Activated CD8-positive, alpha-beta memory T cell treated with anti-CD3 and anti-CD28 coated beads, Interleukin-2, amount 50 U/mL, for 1 hour (primary cell): Measurements from ENCODE around the gene MAP9.
"Not testable (repeated sequence)": the region's sequence is repeated elsewhere in the genome, so short reads cannot be mapped to it uniquely, and the experiment has no call there.

Source experiments
- DNase-seq: peaks from one replicate; pipeline ENCODE4 v3.0.0-alpha.2; 2020; ENCODE audit errors: extremely low read depth

MAP9 gene

DNA sequence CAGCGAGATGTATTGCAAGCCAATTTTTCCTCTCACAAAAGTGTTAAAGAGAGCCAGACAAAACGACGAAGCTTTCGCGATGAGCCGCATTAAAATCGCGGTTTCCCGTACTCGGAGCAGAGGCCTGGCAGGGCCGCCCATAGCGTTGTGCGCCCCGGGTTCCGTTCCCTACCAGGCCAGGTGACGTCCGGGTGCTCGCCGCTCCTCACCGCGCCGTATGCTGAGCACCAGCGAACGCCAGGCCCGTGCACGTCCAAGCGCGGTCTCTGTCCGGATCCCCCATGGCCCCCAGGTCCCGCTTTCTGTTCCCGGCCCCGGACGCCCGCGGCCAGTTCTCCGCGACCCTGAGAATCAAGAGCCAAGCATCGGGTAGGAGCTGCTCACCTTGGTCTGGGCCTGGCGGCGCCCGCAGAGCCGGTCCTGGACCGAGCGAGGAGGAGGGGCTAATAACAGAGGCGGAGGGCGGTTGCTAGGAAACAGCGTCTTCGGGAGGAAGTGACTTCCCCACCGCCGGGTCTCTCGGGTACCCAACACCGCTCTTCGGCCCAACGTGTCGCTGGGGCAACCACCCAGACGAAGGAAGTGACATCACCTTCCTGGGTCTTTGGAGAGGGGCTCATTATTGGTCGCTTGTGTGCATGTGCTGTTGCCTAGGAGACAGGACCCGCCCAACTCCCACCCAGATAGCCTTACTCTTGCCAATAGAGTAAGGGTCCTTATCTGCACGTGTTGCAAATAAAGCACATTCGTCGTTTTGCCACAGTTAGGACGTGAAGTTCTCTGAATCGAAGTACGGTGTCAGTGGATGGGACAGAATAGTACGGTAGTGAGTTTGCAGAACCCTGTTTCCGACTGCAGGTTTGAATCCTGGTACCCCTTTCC, at the start of gene MAP9:
MAP9 (minus strand) TSS at position 579 of the 882 bp plus-strand sequence. CDS start 1,115 bp downstream, outside the sequence.
- DNase-seq, result peak; percentile 86

- DNase-seq, result not testable (repeated sequence)
Observed at GRCh38 chr4:155424778-155425177, 48.0 kb upstream of the MAP9 start.

GRCh38 chr4:155423671-155424070, 46.9 kb upstream of the MAP9 start:
- no peak for DNase-seq

DNA sequence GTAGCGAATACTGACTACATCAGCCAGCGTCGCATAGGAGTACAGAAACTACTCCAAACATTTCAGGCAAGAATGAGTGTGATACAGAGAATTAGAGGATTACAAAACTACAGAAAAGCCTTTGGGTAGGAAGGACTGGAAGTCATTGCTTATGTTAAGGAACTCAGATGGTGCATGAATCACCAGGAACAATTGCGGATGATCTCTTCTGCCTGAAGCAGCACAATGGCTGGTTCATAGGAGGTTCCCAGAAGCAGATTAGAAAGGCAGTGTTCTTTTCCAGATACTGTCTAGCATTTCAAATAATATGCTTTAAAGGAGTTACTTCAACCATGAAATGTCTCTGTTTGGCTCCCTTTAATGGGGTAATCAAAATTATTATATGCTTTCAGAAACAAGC, 42.5 kb upstream of the MAP9 start:
- no peak for DNase-seq

DNA sequence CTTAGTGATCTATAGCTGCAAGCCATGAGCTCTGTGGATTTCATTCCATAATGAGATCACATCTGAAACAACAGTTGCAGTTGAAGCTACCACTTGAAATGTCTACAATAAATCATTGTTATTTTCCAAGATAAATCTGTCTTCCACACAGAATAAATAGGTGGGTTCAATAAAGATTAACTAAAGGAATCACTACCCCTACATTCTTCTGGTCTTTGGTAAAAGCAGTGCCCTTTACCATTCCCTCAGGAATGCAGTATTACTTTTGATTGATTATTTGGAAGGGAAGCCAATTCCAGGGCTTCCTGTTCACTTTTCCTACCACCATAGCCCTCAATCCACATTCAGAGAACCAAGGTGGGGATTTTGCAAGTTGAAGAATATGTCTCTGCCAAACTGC, 38.9 kb upstream of the MAP9 start:
- no peak for DNase-seq

DNA sequence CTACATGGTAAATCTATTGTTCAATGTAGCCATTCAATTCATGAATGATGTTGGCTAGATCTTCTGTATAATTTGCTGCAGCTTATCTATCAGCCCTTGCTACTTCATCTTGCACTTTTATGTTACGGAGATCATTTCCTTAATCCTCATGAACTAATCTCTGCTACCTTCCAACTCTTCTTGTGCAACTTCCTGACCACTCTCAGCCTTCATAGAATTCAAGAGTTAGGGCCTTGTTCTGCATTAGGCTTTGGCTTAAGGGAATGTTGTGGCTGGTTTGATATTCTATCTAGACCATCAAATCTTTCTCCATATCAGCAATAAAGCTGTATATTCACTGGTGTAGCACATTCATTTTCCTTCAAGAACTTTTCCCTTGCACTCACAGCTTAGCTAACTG, 36.7 kb upstream of the MAP9 start:
- DNase-seq, result no peak

- no peak for DNase-seq
Observed at GRCh38 chr4:155411546-155411945, 34.8 kb upstream of the MAP9 start.

GRCh38 chr4:155408796-155409195, 32.0 kb upstream of the MAP9 start:
- no peak for DNase-seq

DNA sequence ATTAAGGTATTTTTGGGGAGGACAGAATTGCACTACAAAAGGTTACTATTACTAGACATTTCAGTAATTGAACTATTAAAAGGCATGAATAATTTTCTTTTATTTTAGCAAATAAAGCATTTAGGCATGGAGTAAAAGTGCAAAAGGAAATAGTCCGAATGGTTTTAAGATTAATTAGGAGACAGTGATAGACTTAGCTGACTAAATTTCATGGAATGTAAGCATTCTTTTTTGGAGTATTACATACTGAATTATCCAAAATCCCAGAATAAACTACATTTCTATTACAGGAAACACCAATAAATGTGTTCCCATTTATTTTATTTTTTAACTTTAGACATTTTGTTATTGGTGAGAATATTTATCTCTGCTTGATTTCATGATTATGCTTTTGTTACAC, 30.7 kb upstream of the MAP9 start:
- no peak for DNase-seq

DNA sequence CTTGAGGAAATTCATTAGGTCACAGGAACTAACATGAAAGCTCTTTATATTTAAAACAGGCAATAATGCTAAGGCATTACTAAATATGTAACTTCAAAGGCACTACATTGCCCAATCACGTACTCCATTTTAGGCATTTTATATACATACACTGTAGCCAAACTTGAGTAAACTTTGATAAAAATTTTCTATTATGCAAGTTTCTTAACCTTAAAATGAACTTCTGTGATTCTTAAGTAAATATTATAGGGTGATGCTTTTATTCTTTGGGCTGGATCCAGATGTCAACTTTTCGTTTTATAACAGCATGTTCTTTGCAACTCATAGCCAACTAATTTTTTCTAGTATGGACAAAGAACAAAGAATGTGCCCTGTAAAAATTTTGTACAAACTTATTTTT, 28.3 kb upstream of the MAP9 start:
- DNase-seq, result no peak

DNA sequence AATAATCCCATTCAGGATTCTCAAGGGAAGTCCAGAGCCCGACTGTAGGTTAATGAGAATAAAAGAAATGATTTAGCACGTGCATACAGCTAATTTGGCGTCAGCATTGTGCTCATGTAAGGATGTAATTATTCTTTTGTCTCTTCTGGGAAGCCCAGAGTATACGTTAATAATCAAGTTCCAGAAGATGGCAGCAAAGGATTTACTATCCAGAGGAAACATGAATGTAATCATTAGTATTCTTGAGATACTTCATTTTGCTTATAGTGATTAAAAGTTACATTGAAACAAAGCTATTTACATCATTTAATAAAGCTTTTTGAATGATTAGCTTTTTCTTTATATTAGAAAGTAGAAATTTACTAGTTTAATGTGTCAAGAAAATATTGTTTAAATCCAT, 27.1 kb upstream of the MAP9 start:
- DNase-seq, result no peak

DNA sequence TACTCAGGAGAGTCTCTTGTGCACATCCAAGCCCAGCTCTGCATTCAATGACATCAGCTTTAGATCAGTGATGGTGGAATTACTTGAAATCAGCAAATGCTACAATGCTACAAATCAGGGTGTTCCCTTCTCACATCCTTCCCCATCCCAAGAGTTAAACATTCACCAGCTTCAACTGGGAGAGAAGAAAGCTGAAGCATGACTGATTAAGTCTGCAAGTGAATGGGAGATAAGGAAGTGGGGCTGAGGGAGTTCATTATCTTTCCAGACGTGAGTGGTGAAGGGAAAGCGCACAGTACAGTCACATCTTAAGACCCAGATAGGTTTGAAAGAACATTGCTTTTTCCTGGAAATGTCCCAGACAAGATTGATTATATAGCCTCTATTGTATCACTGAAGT, 26.2 kb upstream of the MAP9 start:
- DNase-seq, result no peak

DNA sequence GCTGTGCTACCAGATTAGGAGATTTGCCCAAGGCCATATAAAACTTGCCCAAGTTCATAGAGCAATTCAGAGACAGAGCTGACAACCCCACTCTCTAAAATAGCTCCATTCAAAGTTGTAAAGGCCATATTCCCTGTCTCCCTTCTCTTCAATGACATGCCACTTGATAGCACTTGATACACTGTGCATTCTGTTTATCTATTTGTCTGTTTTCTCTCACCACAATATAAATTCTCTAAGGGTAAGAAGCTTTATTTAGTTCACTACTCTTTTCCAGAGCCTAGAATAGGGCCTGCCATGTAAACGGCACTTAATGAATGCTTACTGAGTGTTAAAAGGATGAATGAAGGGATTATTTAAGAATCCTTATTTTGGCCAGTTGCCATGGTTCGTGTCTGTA, 24.1 kb upstream of the MAP9 start:
- no peak for DNase-seq

DNA sequence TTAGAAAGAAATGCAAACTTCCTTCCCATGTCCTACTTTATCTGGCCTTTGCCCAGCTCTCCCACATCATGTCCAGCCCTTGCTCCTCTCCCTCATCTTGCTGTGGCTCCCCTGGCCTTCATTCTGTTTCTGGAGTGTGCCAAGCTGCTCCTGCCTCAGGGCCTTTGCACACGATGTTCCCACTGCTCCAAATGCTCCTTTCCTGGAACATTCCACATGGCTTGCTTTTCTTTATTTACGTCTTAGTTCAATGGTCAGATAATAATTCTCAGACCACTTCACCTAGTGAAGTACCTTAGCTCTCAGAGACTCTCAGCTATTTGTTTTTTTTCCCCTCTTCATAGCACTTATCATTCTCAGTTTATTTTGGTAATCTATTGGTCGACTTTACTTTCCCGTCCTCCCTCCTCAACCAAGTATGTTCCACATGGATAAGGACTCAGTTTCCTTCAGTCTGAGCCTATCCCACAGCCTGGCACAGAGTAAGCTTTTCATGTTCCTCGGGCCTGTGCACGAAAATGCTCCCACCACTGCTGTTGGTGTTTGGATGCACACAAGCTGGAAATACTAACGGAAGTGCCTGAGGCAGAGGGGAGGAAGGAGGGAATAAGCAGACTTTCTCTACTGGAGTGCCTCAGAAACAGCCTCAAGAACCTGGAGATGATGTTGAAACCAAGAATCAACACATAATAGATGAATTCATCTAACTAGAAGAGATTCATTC, 23.4 kb upstream of the MAP9 start:
- DNase-seq, result no peak

DNA sequence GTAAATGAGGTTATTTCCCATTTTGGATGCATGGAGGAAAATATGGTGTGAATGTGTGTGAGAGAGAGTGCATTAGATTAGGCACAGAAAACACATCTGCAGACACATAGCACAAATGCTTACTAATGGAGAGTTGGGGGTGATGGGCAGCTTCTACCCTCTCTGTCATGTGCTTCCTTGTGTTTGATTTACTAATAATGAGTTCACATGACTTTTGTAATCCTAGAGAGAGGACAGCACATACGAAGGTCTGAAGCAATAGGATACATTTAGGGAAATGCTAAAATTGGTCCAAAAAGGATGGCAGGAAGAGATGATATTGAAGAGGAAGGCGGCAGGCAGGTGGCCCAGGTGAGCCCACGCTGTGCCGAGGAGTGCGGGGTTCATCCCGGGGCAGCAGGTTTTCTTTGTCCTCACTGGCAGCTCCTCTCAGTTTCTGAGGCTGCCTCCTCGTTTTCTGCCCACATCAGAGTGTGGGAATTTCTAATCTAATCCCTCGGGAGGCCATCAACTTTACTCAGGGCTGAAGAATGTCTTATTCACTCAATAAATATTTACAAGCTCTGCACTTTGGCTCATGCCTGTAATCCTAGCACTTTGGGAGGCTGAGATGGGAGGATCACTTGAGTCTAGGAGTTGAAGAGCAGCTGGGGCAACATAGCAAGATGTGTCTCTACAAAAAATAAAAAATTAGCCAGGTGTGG, 15.9 kb upstream of the MAP9 start:
- DNase-seq, result no peak

DNA sequence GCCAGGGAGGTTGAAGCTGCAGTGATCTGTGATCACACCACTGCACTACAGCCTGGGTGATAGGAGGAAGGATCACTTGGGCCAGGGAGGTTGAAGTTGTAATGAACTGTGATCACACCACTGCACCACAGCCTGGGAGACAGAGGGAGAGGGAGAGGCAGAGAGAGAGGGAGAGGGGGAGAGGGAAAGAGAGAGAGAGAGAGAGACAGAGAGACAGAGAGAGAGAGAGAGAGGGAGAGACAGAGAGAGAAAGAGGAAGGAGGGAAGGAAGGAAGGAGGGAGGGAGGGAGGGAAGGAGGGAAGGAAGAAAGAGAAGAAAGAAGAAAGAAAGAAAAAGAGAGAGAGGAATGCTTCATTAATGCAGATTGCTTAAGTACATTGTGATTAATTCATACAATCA, 15.2 kb upstream of the MAP9 start:
- DNase-seq, result no peak

DNA sequence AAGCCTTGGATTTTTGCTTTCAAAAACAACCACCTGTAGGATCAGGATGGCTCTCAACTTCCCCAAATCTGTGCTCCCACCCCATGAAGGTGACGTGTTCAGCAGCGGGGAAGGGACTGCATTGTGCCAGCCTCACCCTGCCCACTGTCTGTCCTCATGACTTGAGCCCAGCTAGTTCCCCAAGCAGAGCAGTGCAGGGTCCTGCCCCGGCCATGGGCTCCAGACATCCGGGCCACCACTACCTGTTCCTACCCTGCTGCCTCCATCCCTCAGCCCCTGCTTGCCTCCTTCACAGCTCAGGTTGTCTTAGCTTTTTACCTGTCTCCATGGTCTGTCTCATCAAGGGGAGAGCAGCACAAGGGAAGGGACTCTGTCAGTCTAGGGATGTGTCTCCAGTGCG, 11.4 kb upstream of the MAP9 start:
- no peak for DNase-seq

- DNase-seq, result no peak
Observed at GRCh38 chr4:155383541-155383940, 6.8 kb upstream of the MAP9 start.

DNA sequence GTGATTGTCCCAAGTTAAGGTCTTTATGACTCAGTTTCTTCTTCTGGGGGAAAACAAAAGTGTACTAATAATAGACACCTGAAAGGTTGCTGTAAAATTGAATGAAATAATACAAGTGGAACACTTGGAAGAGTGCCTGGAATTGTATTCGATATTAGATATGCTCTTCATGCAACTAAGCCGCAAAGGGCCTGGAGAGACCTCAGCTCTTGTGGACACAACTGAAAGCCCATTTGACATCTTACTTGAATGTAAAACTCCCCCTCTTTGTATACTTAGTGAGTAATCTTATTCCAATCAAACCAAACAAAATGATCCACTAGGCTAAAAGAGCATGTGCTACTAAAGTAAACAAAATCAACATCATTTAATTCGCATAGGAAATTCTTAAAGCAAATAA, 511 bp upstream of the MAP9 start:
- no peak for DNase-seq

- DNase-seq, result no peak
Observed at GRCh38 chr4:155371432-155372043, 5.2 kb downstream of the MAP9 start.

- no peak for DNase-seq
Observed at GRCh38 chr4:155367608-155368007, 9.2 kb downstream of the MAP9 start.

DNA sequence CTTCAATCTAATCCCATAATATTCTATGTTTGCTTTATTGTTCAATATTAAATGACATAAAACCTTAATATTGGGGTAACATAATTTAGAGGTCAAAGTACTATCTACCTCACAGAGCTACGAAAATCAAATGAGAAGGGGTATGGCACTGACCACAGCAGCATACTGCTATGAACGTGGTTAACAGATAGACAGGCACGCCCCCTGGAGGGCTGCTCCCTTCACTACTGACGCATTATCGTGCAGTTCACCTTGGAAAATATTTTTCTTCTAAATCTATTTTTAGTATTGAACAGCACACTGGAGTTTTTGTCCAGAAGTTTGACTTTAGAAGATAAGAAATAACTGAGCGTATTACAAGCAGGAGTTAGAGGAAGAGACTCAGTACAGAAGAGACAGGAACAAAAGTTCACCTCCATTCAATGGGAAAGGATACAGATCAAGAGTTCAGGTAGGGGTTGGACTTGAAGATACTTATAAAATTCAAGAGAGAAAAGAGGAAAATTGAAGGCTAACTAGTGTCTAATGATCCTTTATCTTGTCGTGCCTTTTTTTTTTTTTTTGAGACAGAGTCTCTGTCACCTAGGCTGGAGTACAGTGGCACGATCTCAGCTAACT, 22.7 kb downstream of the MAP9 start:
- no peak for DNase-seq
